H9 (cell line): ENCODE measurements around the gene KCND2. TPM values are rescaled to one million over a fixed set of nuclear protein-coding genes. Genes with fewer than 3 reads are reported as not detected.

Experiments used
- DNase-seq: peaks from one replicate; pipeline ENCODE4 v3.0.0-alpha.2; 2017
- H2AFZ ChIP-seq: one replicate; pipeline ENCODE4 v1.6.1; 2013; ENCODE audit warnings: mild to moderate bottlenecking, low read length, control low read depth, moderate library complexity
- H2AK5ac ChIP-seq: 2 replicates; pipeline ENCODE4 v1.6.1; 2013; ENCODE audit warnings: low read length, control low read depth, mixed read lengths; ENCODE audit not compliant: insufficient read length
- H2BK120ac ChIP-seq: one replicate; pipeline ENCODE4 v1.6.1; 2013; ENCODE audit warnings: low read depth, mild to moderate bottlenecking, low read length, control low read depth, inconsistent platforms; ENCODE audit not compliant: poor library complexity, severe bottlenecking
- H2BK12ac ChIP-seq: 2 replicates; pipeline ENCODE4 v1.6.1; 2013; ENCODE audit warnings: low read length, control low read depth, mixed read lengths, low read depth; ENCODE audit not compliant: insufficient read length
- H2BK15ac ChIP-seq: 2 replicates; pipeline ENCODE4 v1.6.1; 2013; ENCODE audit warnings: low read depth, low read length, control low read depth
- H2BK20ac ChIP-seq: one replicate; pipeline ENCODE4 v1.6.1; 2013; ENCODE audit warnings: low read depth, mild to moderate bottlenecking, low read length, control low read depth, inconsistent platforms; ENCODE audit not compliant: poor library complexity, severe bottlenecking
- H2BK5ac ChIP-seq: 2 replicates; pipeline ENCODE4 v1.6.1; 2013; ENCODE audit warnings: low read length, control low read depth, mixed read lengths; ENCODE audit not compliant: insufficient read length
- H3K14ac ChIP-seq: 2 replicates; pipeline ENCODE4 v1.6.1; 2013; ENCODE audit warnings: low read length, control low read depth; ENCODE audit not compliant: insufficient read depth
- H3K18ac ChIP-seq: 2 replicates; pipeline ENCODE4 v1.6.1; 2013; ENCODE audit warnings: low read depth, mild to moderate bottlenecking, mixed read lengths, low read length, control low read depth; ENCODE audit not compliant: insufficient read length
- H3K23ac ChIP-seq: 2 replicates; pipeline ENCODE4 v1.6.1; 2013; ENCODE audit warnings: low read length, control low read depth, mixed read lengths, low read depth; ENCODE audit not compliant: insufficient read length
- H3K23me2 ChIP-seq: 2 replicates; pipeline ENCODE4 v1.6.1; 2013; ENCODE audit warnings: low read depth, mild to moderate bottlenecking, mixed read lengths, low read length, control low read depth; ENCODE audit not compliant: insufficient read length, poor library complexity, severe bottlenecking
- H3K27ac ChIP-seq: 2 replicates; pipeline ENCODE4 v1.5.1; 2013; ENCODE audit warnings: low read length, control low read depth, mixed read lengths, low read depth; ENCODE audit not compliant: insufficient read length
- H3K27me3 ChIP-seq: 2 replicates; pipeline ENCODE4 v1.6.1; 2013; ENCODE audit warnings: low read length, control low read depth, inconsistent platforms; ENCODE audit not compliant: insufficient read depth
- H3K4ac ChIP-seq: 2 replicates; pipeline ENCODE4 v1.6.1; 2013; ENCODE audit warnings: low read depth, mild to moderate bottlenecking, control low read depth, inconsistent platforms, low read length, moderate library complexity
- H3K4me1 ChIP-seq: 2 replicates; pipeline ENCODE4 v1.6.1; 2013; ENCODE audit warnings: low read length, control low read depth, inconsistent platforms; ENCODE audit not compliant: insufficient read depth
- H3K4me2 ChIP-seq: 2 replicates; pipeline ENCODE4 v1.6.1; 2013; ENCODE audit warnings: low read length, control low read depth, mixed read lengths; ENCODE audit not compliant: insufficient read length, insufficient read depth
- H3K56ac ChIP-seq: 2 replicates; pipeline ENCODE4 v1.6.1; 2013; ENCODE audit warnings: low read depth, mild to moderate bottlenecking, mixed read lengths, low read length, control low read depth; ENCODE audit not compliant: insufficient read length
- H3K79me1 ChIP-seq: 2 replicates; pipeline ENCODE4 v1.6.1; 2013; ENCODE audit warnings: low read depth, mild to moderate bottlenecking, moderate library complexity, low read length, control low read depth, inconsistent platforms; ENCODE audit not compliant: insufficient read depth, poor library complexity, severe bottlenecking
- H3K79me2 ChIP-seq: 2 replicates; pipeline ENCODE4 v1.6.1; 2013; ENCODE audit warnings: low read length, control low read depth, inconsistent platforms; ENCODE audit not compliant: insufficient read depth
- H3K9ac ChIP-seq: 2 replicates; pipeline ENCODE4 v1.6.1; 2013; ENCODE audit warnings: low read length, control low read depth, mixed read lengths; ENCODE audit not compliant: insufficient read length; ENCODE audit errors: extremely low read depth
- H3K9me3 ChIP-seq: one replicate; pipeline ENCODE4 v1.6.1; 2013; ENCODE audit warnings: low read depth, low read length, inconsistent platforms; ENCODE audit not compliant: control insufficient read depth
- H3T11ph ChIP-seq: one replicate; pipeline ENCODE4 v1.6.1; 2013; ENCODE audit warnings: mild to moderate bottlenecking, low read length, control low read depth, inconsistent platforms
- H4K20me1 ChIP-seq: one replicate; pipeline ENCODE4 v1.6.1; 2013; ENCODE audit not compliant: control insufficient read depth, insufficient read length, insufficient read depth
- H4K5ac ChIP-seq: 2 replicates; pipeline ENCODE4 v1.6.1; 2013; ENCODE audit warnings: low read depth, mild to moderate bottlenecking, mixed read lengths, low read length, control low read depth; ENCODE audit not compliant: insufficient read length
- H4K8ac ChIP-seq: replicated peaks from 2 replicates; pipeline ENCODE4 v1.6.1; 2013; ENCODE audit warnings: low read length, control low read depth, mixed read lengths, low read depth; ENCODE audit not compliant: insufficient read length
- H4K91ac ChIP-seq: 2 replicates; pipeline ENCODE4 v1.6.1; 2013; ENCODE audit warnings: low read depth, mild to moderate bottlenecking, moderate library complexity, mixed read lengths, low read length, control low read depth; ENCODE audit not compliant: insufficient read length
- H3K27ac Mint-ChIP-seq, 3 experiments: 2 replicates in 2 of 3; 3 replicates in 1 of 3; pipeline ENCODE4 v1.8.0; 2020 to 2021; ENCODE audit warnings: mixed read lengths in 3 of 3, mild to moderate bottlenecking in 1 of 3, moderate library complexity in 1 of 3
- H3K27me3 Mint-ChIP-seq: 2 replicates; pipeline ENCODE4 v1.8.0; 2021; ENCODE audit warnings: low read depth, mild to moderate bottlenecking, moderate library complexity, mixed read lengths
- H3K36me3 Mint-ChIP-seq, 3 experiments: 2 replicates in 2 of 3; 3 replicates in 1 of 3; pipeline ENCODE4 v1.8.0; 2020 to 2021; ENCODE audit warnings: low read depth in 3 of 3, mixed read lengths in 3 of 3; ENCODE audit not compliant: insufficient read depth in 1 of 3
- H3K4me1 Mint-ChIP-seq, 2 experiments: 2 replicates each; pipeline ENCODE4 v1.8.0; 2020; ENCODE audit warnings: mixed read lengths in 2 of 2
- H3K4me3 Mint-ChIP-seq, 2 experiments: 2 replicates in 1 of 2; 3 replicates in 1 of 2; pipeline ENCODE4 v1.8.0; 2020 to 2021; ENCODE audit warnings: mild to moderate bottlenecking in 2 of 2, mixed read lengths in 2 of 2, moderate library complexity in 1 of 2
- H3K9me3 Mint-ChIP-seq, 2 experiments: 2 replicates in 1 of 2; 3 replicates in 1 of 2; pipeline ENCODE4 v1.8.0; 2020; ENCODE audit warnings: mild to moderate bottlenecking in 2 of 2, mixed read lengths in 2 of 2, moderate library complexity in 1 of 2
- WGBS: extraction: QIAGEN DNeasy Blood & Tissue Kit; methylation state at CpG from one replicate; pipeline ENCODE4 v1.1.7; 2013; ENCODE audit warnings: missing lambda C conversion rate, low lambda C conversion rate, mixed read lengths; ENCODE audit not compliant: insufficient read length; ENCODE audit errors: extremely low coverage; 5-methylcytosine and 5-hydroxymethylcytosine counted together
- total RNA-seq: library from RNA; stranded (reverse); gene quantifications from 2 replicates; pipeline ENCODE4 v1.2.1, GENCODE V29; 2021
- TF ChIP-seq, protein P1 (sequence below): fragments of 200-600 bp; sonication (generic); conservative IDR thresholded peaks from 3 replicates; pipeline ENCODE4 v1.8.0; 2021; ENCODE audit warnings: antibody characterized with exemption, mild to moderate bottlenecking

Gene KCND2
- total RNA-seq, 1 experiment from 2014 or later, result 6.4 TPM

DNA sequence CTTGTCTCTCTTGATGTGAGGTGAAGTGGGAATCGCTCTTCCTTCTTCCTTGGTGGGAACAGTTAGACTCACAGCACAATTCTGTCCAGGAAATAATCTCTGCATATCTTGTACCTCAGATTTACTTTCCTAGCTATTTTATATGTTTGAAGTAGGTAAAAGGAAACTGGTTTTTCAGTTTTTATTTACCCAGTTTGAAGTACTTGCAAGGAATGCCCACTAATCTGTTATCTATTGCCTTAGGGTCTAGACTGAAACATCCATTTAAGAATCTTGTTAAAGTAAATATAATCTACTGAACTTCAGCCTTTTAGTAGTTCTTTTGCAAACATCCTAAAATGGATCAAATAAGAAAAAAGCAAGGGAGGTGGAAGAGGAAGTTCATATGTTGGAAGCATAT, 229.8 kb downstream of the KCND2 start:
- H4K5ac ChIP-seq, result no peak overlapping the region

More for the DNA sequence above, 229.8 kb downstream of the KCND2 start:
- H3K23ac ChIP-seq, result no peak overlapping the region
- Mint-ChIP-seq H3K9me3 (no peaks in the 10 kb centered on the region), H3K4me1 (peaks cover 30 to 46% of the 10 kb centered on the region in 2 experiments), H3K36me3 (no peaks in the 10 kb centered on the region), H3K4me3 (no peak overlapping the region; a peak in 1 of 5 replicates), H3K27me3 (no peaks in the 10 kb centered on the region), H3K27ac (no peak overlapping the region)
- H3K79me1 ChIP-seq, result no peaks in the 10 kb centered on the region
- H2BK120ac ChIP-seq, result no peak overlapping the region
- no peak overlapping the region for H4K8ac ChIP-seq
- no CpG with 5 or more reads among the region's 1 CpG for WGBS
- H2BK15ac ChIP-seq, result no peak overlapping the region
- no peak overlapping the region for H3K4ac ChIP-seq
- no peaks in the 10 kb centered on the region for H3K27me3 ChIP-seq
- H4K20me1 ChIP-seq, result no peaks in the 10 kb centered on the region
- no peak for DNase-seq
- no peak overlapping the region for H2BK5ac ChIP-seq
- no peaks in the 10 kb centered on the region for H3K9me3 ChIP-seq
- H3K4me1 ChIP-seq, result peaks cover 3% of the 10 kb centered on the region
- H3K79me2 ChIP-seq, result no peaks in the 10 kb centered on the region
- no peak overlapping the region for H2AFZ ChIP-seq
- no peak overlapping the region for H3K18ac ChIP-seq
- H3K23me2 ChIP-seq, result no peaks in the 10 kb centered on the region
- H3K56ac ChIP-seq, result no peak overlapping the region
- H2BK20ac ChIP-seq, result no peak overlapping the region
- no peak overlapping the region for H3K27ac ChIP-seq
- H3K9ac ChIP-seq, result no peak overlapping the region
- H4K91ac ChIP-seq, result no peak overlapping the region
- no peak overlapping the region for H3K4me2 ChIP-seq
- TF ChIP-seq, protein P1, sequence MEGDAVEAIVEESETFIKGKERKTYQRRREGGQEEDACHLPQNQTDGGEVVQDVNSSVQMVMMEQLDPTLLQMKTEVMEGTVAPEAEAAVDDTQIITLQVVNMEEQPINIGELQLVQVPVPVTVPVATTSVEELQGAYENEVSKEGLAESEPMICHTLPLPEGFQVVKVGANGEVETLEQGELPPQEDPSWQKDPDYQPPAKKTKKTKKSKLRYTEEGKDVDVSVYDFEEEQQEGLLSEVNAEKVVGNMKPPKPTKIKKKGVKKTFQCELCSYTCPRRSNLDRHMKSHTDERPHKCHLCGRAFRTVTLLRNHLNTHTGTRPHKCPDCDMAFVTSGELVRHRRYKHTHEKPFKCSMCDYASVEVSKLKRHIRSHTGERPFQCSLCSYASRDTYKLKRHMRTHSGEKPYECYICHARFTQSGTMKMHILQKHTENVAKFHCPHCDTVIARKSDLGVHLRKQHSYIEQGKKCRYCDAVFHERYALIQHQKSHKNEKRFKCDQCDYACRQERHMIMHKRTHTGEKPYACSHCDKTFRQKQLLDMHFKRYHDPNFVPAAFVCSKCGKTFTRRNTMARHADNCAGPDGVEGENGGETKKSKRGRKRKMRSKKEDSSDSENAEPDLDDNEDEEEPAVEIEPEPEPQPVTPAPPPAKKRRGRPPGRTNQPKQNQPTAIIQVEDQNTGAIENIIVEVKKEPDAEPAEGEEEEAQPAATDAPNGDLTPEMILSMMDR, result no peak
- H2AK5ac ChIP-seq, result no peak overlapping the region
- no peak overlapping the region for H3T11ph ChIP-seq
- H3K14ac ChIP-seq, result no peak overlapping the region
- H2BK12ac ChIP-seq, result no peak overlapping the region
